Keratinocyte (primary cell): ENCODE results near the gene ULK4.

ENCODE experiments used
- EZH2 ChIP-seq: IDR thresholded peaks from one replicate; pipeline ENCODE4 v1.6.1; 2012; ENCODE audit warnings: inconsistent platforms, mild to moderate bottlenecking, low read length, moderate library complexity
- TF ChIP-seq, protein P1 (sequence below), 3 experiments: IDR thresholded peaks in 1 of 3; conservative IDR thresholded peaks in 1 of 3; optimal IDR thresholded peaks in 1 of 3; 2 replicates in 2 of 3; 3 replicates in 1 of 3; pipeline versions ENCODE3 to v1.5.1; 2011; ENCODE audit warnings: low read length in 3 of 3, mild to moderate bottlenecking in 3 of 3, moderate library complexity in 2 of 3, control low read depth in 1 of 3, inconsistent platforms in 1 of 3; ENCODE audit not compliant: insufficient read depth in 2 of 3; ENCODE audit errors: extremely low read depth in 1 of 3

DNA sequence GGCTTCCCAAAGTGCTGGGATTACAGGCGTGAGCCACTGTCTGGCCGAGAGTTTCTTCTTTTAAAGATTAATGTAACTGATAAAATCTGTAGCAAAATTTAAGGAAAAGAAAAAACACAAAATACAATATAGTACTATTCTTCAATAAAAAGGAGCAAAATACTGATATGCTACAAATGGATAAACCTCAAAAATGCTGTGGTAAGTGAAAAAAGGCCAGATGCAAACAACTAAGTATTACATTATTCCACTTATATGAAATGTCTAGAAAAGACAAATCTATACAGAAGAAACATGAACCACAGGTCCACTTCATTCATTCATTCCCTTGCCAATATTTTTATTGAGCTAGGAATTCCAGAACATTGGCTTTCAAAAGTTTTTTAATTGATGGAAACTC is 463.1 kb downstream of the ULK4 start:
- TF ChIP-seq, protein P1, sequence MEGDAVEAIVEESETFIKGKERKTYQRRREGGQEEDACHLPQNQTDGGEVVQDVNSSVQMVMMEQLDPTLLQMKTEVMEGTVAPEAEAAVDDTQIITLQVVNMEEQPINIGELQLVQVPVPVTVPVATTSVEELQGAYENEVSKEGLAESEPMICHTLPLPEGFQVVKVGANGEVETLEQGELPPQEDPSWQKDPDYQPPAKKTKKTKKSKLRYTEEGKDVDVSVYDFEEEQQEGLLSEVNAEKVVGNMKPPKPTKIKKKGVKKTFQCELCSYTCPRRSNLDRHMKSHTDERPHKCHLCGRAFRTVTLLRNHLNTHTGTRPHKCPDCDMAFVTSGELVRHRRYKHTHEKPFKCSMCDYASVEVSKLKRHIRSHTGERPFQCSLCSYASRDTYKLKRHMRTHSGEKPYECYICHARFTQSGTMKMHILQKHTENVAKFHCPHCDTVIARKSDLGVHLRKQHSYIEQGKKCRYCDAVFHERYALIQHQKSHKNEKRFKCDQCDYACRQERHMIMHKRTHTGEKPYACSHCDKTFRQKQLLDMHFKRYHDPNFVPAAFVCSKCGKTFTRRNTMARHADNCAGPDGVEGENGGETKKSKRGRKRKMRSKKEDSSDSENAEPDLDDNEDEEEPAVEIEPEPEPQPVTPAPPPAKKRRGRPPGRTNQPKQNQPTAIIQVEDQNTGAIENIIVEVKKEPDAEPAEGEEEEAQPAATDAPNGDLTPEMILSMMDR (optimal IDR thresholded peaks at IDR 0.05 in 1 of 3, IDR thresholded peaks at IDR 0.05 in 1 of 3, conservative IDR thresholded peaks at IDR 0.05 in 1 of 3; ENCODE audit: extremely low read depth in 1 of 3, insufficient read depth in 2 of 3, low read length in 3 of 3) = no peak
- no peak for TF ChIP-seq EZH2
